Colonic mucosa (tissue), 4 donors: ENCODE data around the gene RFT1. TPM values are rescaled to one million over a fixed set of nuclear protein-coding genes. Genes with fewer than 3 reads are reported as not detected.

ENCODE experiments used
- DNase-seq: peaks from one replicate; pipeline ENCODE4 v3.0.0-alpha.2; 2020
- H3K27ac ChIP-seq: fragments of 200-600 bp; one replicate; pipeline ENCODE4 v1.8.0; 2021
- H3K27me3 ChIP-seq: fragments of 200-600 bp; one replicate; pipeline ENCODE4 v1.8.0; 2021
- H3K36me3 ChIP-seq: fragments of 200-600 bp; one replicate; pipeline ENCODE4 v1.8.0; 2021
- H3K4me1 ChIP-seq: fragments of 200-600 bp; one replicate; pipeline ENCODE4 v1.8.0; 2021; ENCODE audit warnings: mild to moderate bottlenecking
- H3K4me3 ChIP-seq: fragments of 200-600 bp; one replicate; pipeline ENCODE4 v1.8.0; 2021
- H3K9ac ChIP-seq, 2 donors: one replicate each; pipeline ENCODE4 v1.7.0; 2013; ENCODE audit warnings: control low read depth in 2 of 2, low read depth in 2 of 2, low read length in 2 of 2
- H3K9me3 ChIP-seq: fragments of 200-600 bp; one replicate; pipeline ENCODE4 v1.8.0; 2021
- intact Hi-C: fragments of 100-400 bp; cut with DNase I; formaldehyde crosslinking; loops from one replicate; pipeline ENCODE4 v1.14.1; 2022
- total RNA-seq, 2 donors: library from RNA; stranded (reverse); fragmentation: NEBNext Ultra II Directional in 1 of 2; extraction: Animal tissue kit (Norgen Biotek cat#: 25700) in 1 of 2; gene quantifications; one replicate each; pipeline ENCODE4 v1.2.1, GENCODE V29; 2021
- TF ChIP-seq, protein P1 (sequence below): fragments of 200-600 bp; IDR thresholded peaks from one replicate; pipeline ENCODE4 v1.8.0; 2022; ENCODE audit warnings: antibody characterized with exemption, mild to moderate bottlenecking
- donor health status: healthy.
- donor health status: DM: no; HTN: no; CAD: no.
- donor health status: DM: no; HTN: no; CAD: no.

Gene RFT1
- total RNA-seq, 2 donors from 2014 or later, result 15.3 to 30.4 TPM

DNA sequence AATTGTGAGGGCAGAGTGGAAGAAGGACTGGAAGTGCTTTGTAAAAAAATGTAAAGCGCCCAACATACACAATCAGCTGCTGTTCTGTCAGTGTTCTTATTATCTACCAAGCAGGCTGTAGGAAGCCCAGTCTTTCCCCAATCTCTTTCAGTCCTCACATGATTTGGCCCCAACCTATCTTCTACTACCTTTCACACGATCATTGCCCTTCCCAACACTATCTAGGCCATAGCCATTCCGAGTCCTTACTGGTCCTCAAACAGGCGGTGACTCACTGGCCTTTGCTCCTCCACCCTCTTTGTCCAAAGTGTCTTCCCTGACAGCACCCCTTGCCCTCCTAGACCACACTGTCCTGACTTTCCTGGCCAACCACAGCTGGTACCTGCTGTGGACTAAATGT, 861 bp upstream of the RFT1 start:
- TF ChIP-seq, protein P1, sequence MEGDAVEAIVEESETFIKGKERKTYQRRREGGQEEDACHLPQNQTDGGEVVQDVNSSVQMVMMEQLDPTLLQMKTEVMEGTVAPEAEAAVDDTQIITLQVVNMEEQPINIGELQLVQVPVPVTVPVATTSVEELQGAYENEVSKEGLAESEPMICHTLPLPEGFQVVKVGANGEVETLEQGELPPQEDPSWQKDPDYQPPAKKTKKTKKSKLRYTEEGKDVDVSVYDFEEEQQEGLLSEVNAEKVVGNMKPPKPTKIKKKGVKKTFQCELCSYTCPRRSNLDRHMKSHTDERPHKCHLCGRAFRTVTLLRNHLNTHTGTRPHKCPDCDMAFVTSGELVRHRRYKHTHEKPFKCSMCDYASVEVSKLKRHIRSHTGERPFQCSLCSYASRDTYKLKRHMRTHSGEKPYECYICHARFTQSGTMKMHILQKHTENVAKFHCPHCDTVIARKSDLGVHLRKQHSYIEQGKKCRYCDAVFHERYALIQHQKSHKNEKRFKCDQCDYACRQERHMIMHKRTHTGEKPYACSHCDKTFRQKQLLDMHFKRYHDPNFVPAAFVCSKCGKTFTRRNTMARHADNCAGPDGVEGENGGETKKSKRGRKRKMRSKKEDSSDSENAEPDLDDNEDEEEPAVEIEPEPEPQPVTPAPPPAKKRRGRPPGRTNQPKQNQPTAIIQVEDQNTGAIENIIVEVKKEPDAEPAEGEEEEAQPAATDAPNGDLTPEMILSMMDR, result no peak
- no peaks in the 10 kb centered on the region for H3K9me3 ChIP-seq
- H3K4me1 ChIP-seq, result peaks cover 10% of the 10 kb centered on the region
- no peak for DNase-seq
- peak overlapping the region; percentile 92 to 98 for H3K9ac ChIP-seq
- intact Hi-C loops, result no loop called here
- H3K27ac ChIP-seq, result peak overlapping the region; percentile 86
- H3K36me3 ChIP-seq, result no peaks in the 10 kb centered on the region
- H3K4me3 ChIP-seq, result no peak overlapping the region
- H3K27me3 ChIP-seq, result no peaks in the 10 kb centered on the region

DNA sequence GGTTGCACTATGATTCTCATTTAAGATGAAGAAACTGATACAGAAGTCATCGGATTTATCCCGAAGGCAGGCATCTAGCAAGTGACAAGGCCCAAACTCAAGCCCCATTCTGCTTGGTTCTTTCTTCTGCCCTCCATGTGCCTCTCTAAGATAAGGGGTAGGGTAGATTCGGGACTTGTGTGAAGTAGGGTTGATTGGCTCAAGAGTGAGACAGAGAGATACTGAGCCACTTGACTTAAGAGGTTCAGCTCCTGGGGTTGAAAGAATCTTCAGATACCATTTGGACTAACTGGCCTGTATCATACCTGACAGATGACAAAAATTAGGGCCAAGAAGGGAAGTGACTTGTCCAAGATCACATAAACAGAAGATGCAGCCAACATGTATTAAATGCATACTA, 891 bp downstream of the RFT1 start:
- no peak for DNase-seq
- H3K27ac ChIP-seq, result no peak overlapping the region
- no peaks in the 10 kb centered on the region for H3K36me3 ChIP-seq
- intact Hi-C loops, result no loop called here
- H3K4me1 ChIP-seq, result peaks cover 10% of the 10 kb centered on the region
- peak overlapping the region; percentile 82 for H3K4me3 ChIP-seq
- no peaks in the 10 kb centered on the region for H3K9me3 ChIP-seq
- H3K9ac ChIP-seq, result peak overlapping the region in 1 of 2 donors; percentile 98
- TF ChIP-seq, protein P1, result no peak
- H3K27me3 ChIP-seq, result no peaks in the 10 kb centered on the region

DNA sequence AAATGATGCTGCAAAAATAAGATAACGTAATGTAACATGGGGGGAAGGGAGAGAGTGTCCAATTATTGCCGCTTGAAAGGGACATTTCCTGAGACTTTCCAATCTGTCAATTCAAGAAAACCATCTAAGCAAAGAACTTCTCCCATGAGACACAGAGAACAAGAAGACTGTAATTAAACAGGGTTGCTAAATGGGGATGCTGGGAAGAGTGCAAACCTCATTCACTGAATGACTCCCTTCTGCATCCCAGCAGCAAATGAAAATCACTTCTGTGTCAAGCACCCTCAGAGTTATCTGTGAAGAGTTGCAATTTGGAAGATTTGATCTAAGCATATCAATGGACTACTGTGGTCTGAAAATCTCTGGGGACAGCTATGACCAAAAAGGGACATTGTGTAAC, 3.6 kb downstream of the RFT1 start:
- Histone ChIP-seq H3K4me3 (no peak overlapping the region), H3K27me3 (no peaks in the 10 kb centered on the region), H3K9ac (no peak overlapping the region), H3K4me1 (peaks cover 10% of the 10 kb centered on the region), H3K27ac (no peak overlapping the region), H3K36me3 (no peaks in the 10 kb centered on the region), H3K9me3 (no peaks in the 10 kb centered on the region)
- no peak for DNase-seq
- intact Hi-C loops, result no loop called here
- TF ChIP-seq, protein P1, result no peak

DNA sequence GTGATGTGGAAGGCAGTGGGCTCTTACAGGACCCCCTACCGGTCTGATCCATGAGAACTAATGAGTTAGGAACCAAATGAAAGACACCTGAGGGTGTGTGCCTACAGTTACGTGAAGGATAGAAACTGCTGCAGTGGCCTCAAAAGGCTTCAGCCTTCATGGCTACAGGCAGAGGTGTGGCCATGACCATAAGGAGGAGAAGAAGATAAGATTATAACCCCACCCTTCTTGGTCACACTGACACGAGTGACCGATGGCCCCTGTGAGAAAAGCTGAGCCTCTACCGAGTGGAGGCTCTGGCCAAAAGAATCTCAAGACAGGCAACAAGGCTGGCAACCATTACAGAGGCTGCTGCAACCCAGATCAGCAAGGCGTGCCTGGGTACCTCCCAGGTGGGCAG, 6.3 kb downstream of the RFT1 start:
- Histone ChIP-seq H3K27ac (no peak overlapping the region), H3K27me3 (no peaks in the 10 kb centered on the region), H3K36me3 (peaks cover 1% of the 10 kb centered on the region), H3K4me1 (peaks cover 4% of the 10 kb centered on the region), H3K4me3 (no peak overlapping the region), H3K9ac (no peak overlapping the region), H3K9me3 (no peaks in the 10 kb centered on the region)
- intact Hi-C loops, result no loop called here
- no peak for DNase-seq
- TF ChIP-seq, protein P1, result no peak

DNA sequence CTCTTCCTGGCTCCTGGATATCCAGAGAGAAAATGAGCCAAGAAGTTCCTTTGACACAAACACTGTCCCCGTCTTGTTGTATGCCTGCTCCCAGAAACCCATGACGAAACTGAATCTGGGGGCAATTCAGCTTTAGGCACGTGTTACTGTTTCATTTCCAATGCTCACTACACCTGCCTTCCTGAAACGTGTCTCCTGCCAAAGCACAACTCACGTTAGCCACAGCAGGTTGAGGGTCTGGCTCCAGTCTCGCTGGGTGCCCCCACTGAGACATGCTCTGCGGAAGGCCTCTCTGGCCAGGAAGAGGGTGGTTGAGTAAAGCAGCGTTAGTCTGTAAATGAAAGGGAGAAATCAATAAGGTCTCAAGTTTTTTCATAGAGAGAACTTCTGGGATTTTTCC, 6.7 kb downstream of the RFT1 start:
- H3K4me3 ChIP-seq, result no peak overlapping the region
- intact Hi-C loops, result no loop called here
- TF ChIP-seq, protein P1, result no peak
- no peak overlapping the region for H3K27ac ChIP-seq
- peaks cover 6% of the 10 kb centered on the region for H3K36me3 ChIP-seq
- no peaks in the 10 kb centered on the region for H3K27me3 ChIP-seq
- H3K9ac ChIP-seq, result no peak overlapping the region
- DNase-seq, result no peak
- no peaks in the 10 kb centered on the region for H3K4me1 ChIP-seq
- H3K9me3 ChIP-seq, result no peaks in the 10 kb centered on the region

DNA sequence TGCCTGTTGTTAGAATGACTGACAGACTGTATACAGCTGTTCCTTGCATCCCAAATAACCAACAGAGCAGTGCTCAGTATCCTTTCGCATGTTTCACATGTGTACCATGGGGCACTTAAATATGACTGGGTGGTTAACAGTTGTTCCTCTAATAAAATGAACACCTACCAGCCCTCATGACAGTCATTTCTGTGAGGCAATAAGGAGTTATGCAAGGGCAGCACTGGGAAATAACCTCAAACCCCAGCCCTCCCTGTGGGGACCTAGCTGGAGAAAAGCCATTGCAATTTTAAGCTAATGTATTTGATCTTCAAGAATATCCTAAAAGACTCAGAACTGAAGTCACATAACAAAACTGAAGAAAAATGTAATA, 7.3 kb downstream of the RFT1 start:
- H3K27ac ChIP-seq, result no peak overlapping the region
- no peak for DNase-seq
- H3K27me3 ChIP-seq, result no peaks in the 10 kb centered on the region
- peaks cover 7% of the 10 kb centered on the region for H3K36me3 ChIP-seq
- H3K9ac ChIP-seq, result no peak overlapping the region
- no peak overlapping the region for H3K4me3 ChIP-seq
- intact Hi-C loops, result no loop called here
- TF ChIP-seq, protein P1, result no peak
- H3K9me3 ChIP-seq, result no peaks in the 10 kb centered on the region
- H3K4me1 ChIP-seq, result no peaks in the 10 kb centered on the region
